ENCODE measurements around the gene PAEP.

PAEP gene

GRCh38 chr9:135602789-135603481, 41.4 kb downstream of the PAEP start:
- peak; percentile 29 for DNase-seq

GRCh38 chr9:135604437-135605237, 43.1 kb downstream of the PAEP start:
- no peak for DNase-seq

- no peak for DNase-seq
These were observed 43.8 kb downstream of the PAEP start for GRCh38 chr9:135605238-135605781.

- no peak for DNase-seq
These were observed 45.3 kb downstream of the PAEP start for GRCh38 chr9:135606885-135607259.

- DNase-seq, result no peak
These were observed 46.1 kb downstream of the PAEP start for GRCh38 chr9:135607401-135608293.

- DNase-seq, result no peak
These were observed 46.9 kb downstream of the PAEP start for GRCh38 chr9:135608294-135608998.

- no peak for DNase-seq
These were observed 47.4 kb downstream of the PAEP start for GRCh38 chr9:135608999-135609317.

GRCh38 chr9:135609366-135609955, 47.9 kb downstream of the PAEP start:
- no peak for DNase-seq

GRCh38 chr9:135610290-135611141, 49.0 kb downstream of the PAEP start:
- DNase-seq, result no peak

- DNase-seq, result no peak
These were observed 49.8 kb downstream of the PAEP start for GRCh38 chr9:135611142-135611874.

GRCh38 chr9:135611875-135612209, 50.3 kb downstream of the PAEP start:
- DNase-seq, result no peak

GRCh38 chr9:135612437-135612836, 50.9 kb downstream of the PAEP start:
- DNase-seq, result no peak

- no peak for DNase-seq
These were observed 51.7 kb downstream of the PAEP start for GRCh38 chr9:135612981-135613910.

- no peak for DNase-seq
These were observed 52.6 kb downstream of the PAEP start for GRCh38 chr9:135613946-135614805.

- DNase-seq, result no peak
These were observed 53.5 kb downstream of the PAEP start for GRCh38 chr9:135614821-135615665.

GRCh38 chr9:135615666-135616618, 54.4 kb downstream of the PAEP start:
- no peak for DNase-seq
